PC-3 (cell line): ENCODE data around the gene IL1RAPL1. TPM values are rescaled to one million over a fixed set of nuclear protein-coding genes. Genes with fewer than 3 reads are reported as not detected.
"Not testable (repeated sequence)": the region's sequence is repeated elsewhere in the genome, so short reads cannot be mapped to it uniquely, and the experiment has no call there.

ENCODE experiments used
- ATAC-seq: fragments of 200-7000 bp; cut with Tn5 transposase; 2 replicates; pipeline ENCODE4 v1.9.1; 2020; ENCODE audit warnings: mild to moderate bottlenecking, moderate library complexity
- BruUV-seq: library from RNA; stranded (reverse); fragments of 400-500 nt; replicated peaks from 2 replicates; lab custom pipeline; 2021; lab: Mats Ljungman, UMichigan
- CTCF ChIA-PET: fragments of 300-600 bp; sonication (Branson Sonifier 250); formaldehyde crosslinking; loops from one replicate; lab custom pipeline; 2022; ENCODE audit warnings: antibody characterized with exemption; lab: Charles Lee
- POLR2A ChIA-PET: fragments of 300-600 bp; sonication (Branson Sonifier 250); formaldehyde crosslinking; loops from one replicate; lab custom pipeline; 2022; ENCODE audit warnings: antibody characterized with exemption; ENCODE audit not compliant: unreplicated experiment; lab: Charles Lee
- DNase-seq: peaks from one replicate; pipeline ENCODE4 v3.0.0-alpha.2; 2015
- H2AFZ ChIP-seq: fragments of 300-600 bp; sonication (generic); 2 replicates; pipeline ENCODE4 v1.6.0; 2016; ENCODE audit warnings: antibody characterized with exemption, low read length
- H3F3A ChIP-seq: fragments of 300-600 bp; sonication (generic); one replicate; pipeline ENCODE4 v1.6.0; 2017; ENCODE audit warnings: antibody characterized with exemption, low read length, control low read depth, mild to moderate bottlenecking; ENCODE audit not compliant: unreplicated experiment
- H3K27ac ChIP-seq: fragments of 300-600 bp; sonication (generic); 2 replicates; pipeline ENCODE4 v1.5.1; 2016; ENCODE audit warnings: mild to moderate bottlenecking, low read length
- H3K27me3 ChIP-seq: fragments of 300-600 bp; sonication (generic); 2 replicates; pipeline ENCODE4 v1.6.1; 2016; ENCODE audit warnings: low read length, mixed read lengths
- H3K36me3 ChIP-seq: fragments of 300-600 bp; sonication (generic); 2 replicates; pipeline ENCODE4 v1.6.1; 2016; ENCODE audit warnings: low read depth, mixed run types, low read length, mixed read lengths
- H3K4me1 ChIP-seq: fragments of 300-600 bp; sonication (generic); 2 replicates; pipeline ENCODE4 v1.5.1; 2016; ENCODE audit warnings: low read length; ENCODE audit not compliant: insufficient read depth
- H3K4me2 ChIP-seq: fragments of 300-600 bp; sonication (generic); 2 replicates; pipeline ENCODE4 v1.6.0; 2016; ENCODE audit warnings: low read length
- H3K4me3 ChIP-seq: fragments of 300-600 bp; sonication (generic); 2 replicates; pipeline ENCODE4 v1.5.1; 2016; ENCODE audit warnings: mild to moderate bottlenecking, low read length, mixed read lengths
- H3K79me2 ChIP-seq: fragments of 300-600 bp; sonication (generic); 2 replicates; pipeline ENCODE4 v1.6.1; 2017; ENCODE audit warnings: low read length, mixed read lengths
- H3K9ac ChIP-seq: fragments of 300-600 bp; sonication (generic); 2 replicates; pipeline ENCODE4 v1.6.0; 2016; ENCODE audit warnings: mild to moderate bottlenecking, low read length
- H3K9me2 ChIP-seq: fragments of 300-600 bp; sonication (generic); replicated peaks from 2 replicates; pipeline ENCODE4 v1.6.1; 2016; ENCODE audit warnings: mixed run types, low read length, mixed read lengths
- H3K9me3 ChIP-seq: fragments of 300-600 bp; sonication (generic); 2 replicates; pipeline ENCODE4 v1.6.1; 2016; ENCODE audit warnings: low read length, mixed read lengths
- H4K20me1 ChIP-seq: fragments of 300-600 bp; sonication (generic); 2 replicates; pipeline ENCODE4 v1.6.1; 2016; ENCODE audit warnings: low read length, mixed read lengths
- EZH2 ChIP-seq: fragments of 300-600 bp; sonication (generic); IDR thresholded peaks from one replicate; pipeline ENCODE4 v1.6.1; 2017; ENCODE audit warnings: antibody characterized with exemption, mild to moderate bottlenecking, low read length; ENCODE audit not compliant: unreplicated experiment
- EZH2phosphoT487 ChIP-seq: fragments of 300-600 bp; sonication (generic); IDR thresholded peaks from 2 replicates; pipeline ENCODE4 v1.6.1; 2018; ENCODE audit warnings: mild to moderate bottlenecking, antibody characterized with exemption, low read length, borderline replicate concordance
- intact Hi-C: fragments of 100-400 bp; cut with micrococcal nuclease; formaldehyde crosslinking; loops from 2 replicates; pipeline ENCODE4 v1.9.0; 2023
- total RNA-seq: library from RNA; depleted of rRNA; stranded (reverse); fragments of >200 nt; gene quantifications from 2 replicates; pipeline ENCODE4 v1.2.3, GENCODE V29; 2014
- TF ChIP-seq, protein P1 (sequence below): fragments of 300-600 bp; sonication (generic); conservative IDR thresholded peaks from 2 replicates; pipeline ENCODE4 v1.5.1; 2017; ENCODE audit warnings: antibody characterized with exemption, low read depth, mild to moderate bottlenecking, low read length

IL1RAPL1 gene
- total RNA-seq, 1 experiment from 2014 or later, result 0.44 TPM

GRCh38 chrX:28773807-28774206, 186.6 kb downstream of the IL1RAPL1 start:
- Histone ChIP-seq H3K4me2 (no peak overlapping the region), H3K79me2 (no peaks in the 10 kb centered on the region), H3K9ac (no peak overlapping the region), H3K9me2 (no peaks in the 10 kb centered on the region), H2AFZ (no peak overlapping the region), H4K20me1 (no peaks in the 10 kb centered on the region), H3K4me3 (no peak overlapping the region), H3K36me3 (no peaks in the 10 kb centered on the region), H3K4me1 (no peaks in the 10 kb centered on the region), H3K27ac (no peak overlapping the region), H3K9me3 (no peaks in the 10 kb centered on the region), H3F3A (no peaks in the 10 kb centered on the region), H3K27me3 (no peaks in the 10 kb centered on the region)
- ChIA-PET POLR2A (no interaction called here), CTCF (no interaction called here)
- intact Hi-C loops, result no loop called here
- BruUV-seq, result no TSS peak
- DNase-seq (no peak), ATAC-seq (no peak)
- TF ChIP-seq, protein P1, sequence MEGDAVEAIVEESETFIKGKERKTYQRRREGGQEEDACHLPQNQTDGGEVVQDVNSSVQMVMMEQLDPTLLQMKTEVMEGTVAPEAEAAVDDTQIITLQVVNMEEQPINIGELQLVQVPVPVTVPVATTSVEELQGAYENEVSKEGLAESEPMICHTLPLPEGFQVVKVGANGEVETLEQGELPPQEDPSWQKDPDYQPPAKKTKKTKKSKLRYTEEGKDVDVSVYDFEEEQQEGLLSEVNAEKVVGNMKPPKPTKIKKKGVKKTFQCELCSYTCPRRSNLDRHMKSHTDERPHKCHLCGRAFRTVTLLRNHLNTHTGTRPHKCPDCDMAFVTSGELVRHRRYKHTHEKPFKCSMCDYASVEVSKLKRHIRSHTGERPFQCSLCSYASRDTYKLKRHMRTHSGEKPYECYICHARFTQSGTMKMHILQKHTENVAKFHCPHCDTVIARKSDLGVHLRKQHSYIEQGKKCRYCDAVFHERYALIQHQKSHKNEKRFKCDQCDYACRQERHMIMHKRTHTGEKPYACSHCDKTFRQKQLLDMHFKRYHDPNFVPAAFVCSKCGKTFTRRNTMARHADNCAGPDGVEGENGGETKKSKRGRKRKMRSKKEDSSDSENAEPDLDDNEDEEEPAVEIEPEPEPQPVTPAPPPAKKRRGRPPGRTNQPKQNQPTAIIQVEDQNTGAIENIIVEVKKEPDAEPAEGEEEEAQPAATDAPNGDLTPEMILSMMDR, result no peak
- TF ChIP-seq EZH2 (no peak), EZH2phosphoT487 (no peak)

DNA sequence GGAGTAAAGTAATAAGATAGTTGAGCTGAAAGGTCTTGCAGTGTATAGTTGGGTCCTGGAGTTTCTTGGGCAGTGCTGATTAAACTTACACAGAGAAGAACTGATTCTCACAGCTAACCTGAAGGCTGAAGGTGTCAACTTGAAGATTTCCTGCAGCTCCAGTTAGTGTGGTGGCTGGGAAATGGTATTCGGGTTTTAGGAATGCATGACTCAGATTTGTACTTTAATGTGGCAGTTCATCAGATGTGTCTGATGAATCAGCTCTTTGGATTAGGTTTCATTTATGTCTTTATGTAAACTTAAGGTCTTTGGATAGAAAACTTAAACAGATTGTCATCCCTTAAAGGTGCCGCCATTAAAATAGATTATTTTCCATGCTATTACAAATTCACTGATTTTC, 200.0 kb downstream of the IL1RAPL1 start:
- intact Hi-C loops, result no loop called here

GRCh38 chrX:28800671-28801070, 213.4 kb downstream of the IL1RAPL1 start:
- H3K9me2 ChIP-seq, H3K9me3 ChIP-seq, intact Hi-C loops, H3F3A ChIP-seq, H3K9ac ChIP-seq, BruUV-seq, H3K36me3 ChIP-seq, H4K20me1 ChIP-seq, H3K4me3 ChIP-seq, H3K27me3 ChIP-seq, H3K4me2 ChIP-seq, DNase-seq, ATAC-seq, H3K79me2 ChIP-seq, POLR2A ChIA-PET, H2AFZ ChIP-seq, H3K4me1 ChIP-seq, CTCF ChIA-PET, H3K27ac ChIP-seq: not testable (repeated sequence)

More for the DNA sequence above, 200.0 kb downstream of the IL1RAPL1 start:
- DNase-seq, result peak; percentile 80
- POLR2A ChIA-PET, result no interaction called here
- peak; percentile 85 for ATAC-seq
- no peak overlapping the region for H3K4me3 ChIP-seq
- no peaks in the 10 kb centered on the region for H3F3A ChIP-seq
- no peaks in the 10 kb centered on the region for H3K36me3 ChIP-seq
- TF ChIP-seq EZH2 (no peak), EZH2phosphoT487 (no peak)
- TF ChIP-seq, protein P1, result no peak
- H3K9me2 ChIP-seq, result no peaks in the 10 kb centered on the region
- H3K9me3 ChIP-seq, result no peaks in the 10 kb centered on the region
- H3K4me2 ChIP-seq, result no peak overlapping the region
- no peaks in the 10 kb centered on the region for H4K20me1 ChIP-seq
- peaks cover 11% of the 10 kb centered on the region for H3K4me1 ChIP-seq
- no peak overlapping the region for H2AFZ ChIP-seq
- no peak overlapping the region for H3K9ac ChIP-seq
- no TSS peak for BruUV-seq
- H3K27me3 ChIP-seq, result no peaks in the 10 kb centered on the region
- CTCF ChIA-PET, result no interaction called here
- H3K27ac ChIP-seq, result no peak overlapping the region
- H3K79me2 ChIP-seq, result no peaks in the 10 kb centered on the region
